Progenitor cell of endocrine pancreas (in vitro differentiated cells): ENCODE measurements around the gene SRRM4. TPM values are rescaled to one million over a fixed set of nuclear protein-coding genes. Genes with fewer than 3 reads are reported as not detected.

Experiments
- DNase-seq: peaks from one replicate; pipeline ENCODE4 v3.0.0; 2021; ENCODE audit warnings: low spot score; ENCODE audit not compliant: unreplicated experiment
- H3K27ac Mint-ChIP-seq: 2 replicates; pipeline ENCODE4 v1.8.0; 2021; ENCODE audit warnings: mild to moderate bottlenecking, moderate library complexity, mixed read lengths
- H3K27me3 Mint-ChIP-seq: 2 replicates; pipeline ENCODE4 v1.8.0; 2021; ENCODE audit warnings: mixed read lengths
- H3K36me3 Mint-ChIP-seq: 2 replicates; pipeline ENCODE4 v1.8.0; 2022; ENCODE audit warnings: mixed read lengths; ENCODE audit not compliant: insufficient read depth
- H3K4me1 Mint-ChIP-seq: 2 replicates; pipeline ENCODE4 v1.8.0; 2021; ENCODE audit warnings: low read depth, mixed read lengths
- H3K4me3 Mint-ChIP-seq: 2 replicates; pipeline ENCODE4 v1.8.0; 2021; ENCODE audit warnings: low read depth, mild to moderate bottlenecking, moderate library complexity, mixed read lengths
- H3K9me3 Mint-ChIP-seq: 2 replicates; pipeline ENCODE4 v1.8.0; 2021; ENCODE audit warnings: low read depth, mixed read lengths
- total RNA-seq: library from RNA; stranded (reverse); gene quantifications from 2 replicates; pipeline ENCODE4 v1.2.1, GENCODE V29; 2021
- TF ChIP-seq, protein P1 (sequence below): fragments of 200-600 bp; sonication (generic); IDR thresholded peaks from one replicate; pipeline ENCODE4 v1.5.0; 2021; ENCODE audit warnings: antibody characterized with exemption, mild to moderate bottlenecking; ENCODE audit not compliant: unreplicated experiment

The SRRM4 gene
- total RNA-seq, 1 donor from 2014 or later, result 2.4 TPM

DNA sequence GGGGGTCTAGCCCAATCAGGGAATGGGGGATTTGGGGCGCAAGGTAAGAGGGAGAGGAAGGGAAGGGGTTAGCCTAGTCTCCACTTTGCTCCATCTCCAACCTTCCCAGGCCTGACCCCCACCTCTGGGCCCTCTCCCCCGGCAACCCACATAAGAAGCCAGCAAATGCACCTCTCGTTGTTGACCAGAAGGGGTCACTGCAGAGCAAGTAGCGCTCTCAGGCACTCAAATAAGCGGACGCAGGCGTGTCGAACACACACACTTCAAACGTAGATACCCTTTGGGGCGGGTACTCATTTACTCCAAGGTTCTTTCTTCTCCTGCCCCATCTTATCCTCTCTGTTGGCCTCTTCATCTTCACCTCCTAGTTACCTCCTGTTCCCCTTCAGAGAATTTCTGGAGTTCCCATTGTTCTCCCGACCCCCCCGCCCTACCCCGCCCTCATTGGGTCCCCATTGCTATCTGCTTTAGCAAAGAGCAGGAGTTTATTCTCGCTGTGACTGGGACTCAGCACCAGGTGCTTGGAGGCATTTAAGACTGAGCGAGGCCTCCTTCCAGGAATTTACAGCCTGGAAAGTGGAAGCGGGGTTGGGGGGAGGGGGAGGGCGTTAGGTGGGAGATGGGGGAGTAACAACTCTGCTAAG is 1.5 kb upstream of the SRRM4 start:
- H3K27me3 Mint-ChIP-seq, result peaks cover 86% of the 10 kb centered on the region

DNA sequence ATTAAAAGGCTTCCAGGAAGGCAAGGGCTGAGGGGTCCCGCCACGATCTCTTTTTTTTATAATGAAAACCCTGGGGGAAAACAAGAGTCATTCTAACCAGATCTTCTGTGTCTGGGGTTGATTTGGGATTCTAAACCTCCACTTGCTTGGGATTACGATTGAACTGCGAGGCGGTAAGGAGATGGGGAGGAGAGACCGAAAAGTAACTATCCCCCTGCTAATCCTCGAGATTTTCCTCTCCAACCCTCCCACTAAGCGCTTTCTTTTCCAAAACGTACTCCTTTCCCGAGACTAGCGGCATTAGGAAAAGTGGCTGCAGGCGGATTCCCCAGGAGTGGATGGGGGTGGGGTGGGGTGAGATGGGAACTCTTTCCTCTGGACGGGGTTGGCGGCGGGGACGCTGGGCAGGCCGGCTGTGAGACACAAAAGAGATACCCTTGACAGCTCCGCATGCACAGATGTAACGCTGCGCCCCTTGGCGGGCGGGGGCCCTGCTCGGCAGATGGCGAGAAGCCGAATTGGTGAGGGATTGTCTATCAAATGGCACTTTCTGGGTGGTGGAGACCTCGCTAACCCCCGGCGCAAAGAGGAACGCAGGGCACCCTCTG is 830 bp upstream of the SRRM4 start:
- Mint-ChIP-seq H3K36me3 (no peaks in the 10 kb centered on the region), H3K4me1 (peaks cover 4% of the 10 kb centered on the region), H3K4me3 (peak overlapping the region; percentile 67), H3K27me3 (peaks cover 88% of the 10 kb centered on the region), H3K9me3 (no peaks in the 10 kb centered on the region), H3K27ac (no peak overlapping the region)
- TF ChIP-seq, protein P1, sequence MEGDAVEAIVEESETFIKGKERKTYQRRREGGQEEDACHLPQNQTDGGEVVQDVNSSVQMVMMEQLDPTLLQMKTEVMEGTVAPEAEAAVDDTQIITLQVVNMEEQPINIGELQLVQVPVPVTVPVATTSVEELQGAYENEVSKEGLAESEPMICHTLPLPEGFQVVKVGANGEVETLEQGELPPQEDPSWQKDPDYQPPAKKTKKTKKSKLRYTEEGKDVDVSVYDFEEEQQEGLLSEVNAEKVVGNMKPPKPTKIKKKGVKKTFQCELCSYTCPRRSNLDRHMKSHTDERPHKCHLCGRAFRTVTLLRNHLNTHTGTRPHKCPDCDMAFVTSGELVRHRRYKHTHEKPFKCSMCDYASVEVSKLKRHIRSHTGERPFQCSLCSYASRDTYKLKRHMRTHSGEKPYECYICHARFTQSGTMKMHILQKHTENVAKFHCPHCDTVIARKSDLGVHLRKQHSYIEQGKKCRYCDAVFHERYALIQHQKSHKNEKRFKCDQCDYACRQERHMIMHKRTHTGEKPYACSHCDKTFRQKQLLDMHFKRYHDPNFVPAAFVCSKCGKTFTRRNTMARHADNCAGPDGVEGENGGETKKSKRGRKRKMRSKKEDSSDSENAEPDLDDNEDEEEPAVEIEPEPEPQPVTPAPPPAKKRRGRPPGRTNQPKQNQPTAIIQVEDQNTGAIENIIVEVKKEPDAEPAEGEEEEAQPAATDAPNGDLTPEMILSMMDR, result no peak
- DNase-seq, result no peak

More for the DNA sequence above, 1.5 kb upstream of the SRRM4 start:
- TF ChIP-seq, protein P1, result peak; percentile 77
- Mint-ChIP-seq H3K36me3 (no peaks in the 10 kb centered on the region), H3K4me3 (peak overlapping the region; percentile 24), H3K9me3 (no peaks in the 10 kb centered on the region), H3K27ac (no peak overlapping the region), H3K4me1 (peaks cover 4% of the 10 kb centered on the region)
- peak; percentile 47 for DNase-seq

DNA sequence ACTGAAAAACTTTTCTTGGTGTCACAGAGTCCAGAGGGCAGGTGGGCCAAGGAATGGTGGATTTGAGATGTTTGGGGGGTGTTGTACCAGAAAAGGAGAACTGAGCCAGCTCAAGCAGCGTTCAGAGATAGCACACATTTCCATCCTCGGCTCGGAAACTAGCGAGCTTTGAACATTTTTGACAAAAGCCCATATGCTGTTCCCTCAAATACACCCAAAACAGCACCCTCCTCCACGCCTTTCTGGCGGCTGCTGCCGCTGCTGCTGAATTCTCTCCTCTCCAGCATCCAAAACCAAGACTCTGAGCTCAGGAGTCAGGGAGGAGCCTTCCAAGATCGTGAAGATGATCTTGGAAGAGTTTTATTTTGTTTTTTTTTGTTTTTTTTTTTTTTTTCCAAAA is 961 bp downstream of the SRRM4 start:
- H3K9me3 Mint-ChIP-seq, result no peaks in the 10 kb centered on the region
- TF ChIP-seq, protein P1, result no peak
- peak overlapping the region; percentile 67 for H3K4me3 Mint-ChIP-seq
- DNase-seq, result no peak
- no peaks in the 10 kb centered on the region for H3K36me3 Mint-ChIP-seq
- H3K27ac Mint-ChIP-seq, result no peak overlapping the region
- peaks cover 84% of the 10 kb centered on the region for H3K27me3 Mint-ChIP-seq
- peaks cover 4% of the 10 kb centered on the region for H3K4me1 Mint-ChIP-seq

DNA sequence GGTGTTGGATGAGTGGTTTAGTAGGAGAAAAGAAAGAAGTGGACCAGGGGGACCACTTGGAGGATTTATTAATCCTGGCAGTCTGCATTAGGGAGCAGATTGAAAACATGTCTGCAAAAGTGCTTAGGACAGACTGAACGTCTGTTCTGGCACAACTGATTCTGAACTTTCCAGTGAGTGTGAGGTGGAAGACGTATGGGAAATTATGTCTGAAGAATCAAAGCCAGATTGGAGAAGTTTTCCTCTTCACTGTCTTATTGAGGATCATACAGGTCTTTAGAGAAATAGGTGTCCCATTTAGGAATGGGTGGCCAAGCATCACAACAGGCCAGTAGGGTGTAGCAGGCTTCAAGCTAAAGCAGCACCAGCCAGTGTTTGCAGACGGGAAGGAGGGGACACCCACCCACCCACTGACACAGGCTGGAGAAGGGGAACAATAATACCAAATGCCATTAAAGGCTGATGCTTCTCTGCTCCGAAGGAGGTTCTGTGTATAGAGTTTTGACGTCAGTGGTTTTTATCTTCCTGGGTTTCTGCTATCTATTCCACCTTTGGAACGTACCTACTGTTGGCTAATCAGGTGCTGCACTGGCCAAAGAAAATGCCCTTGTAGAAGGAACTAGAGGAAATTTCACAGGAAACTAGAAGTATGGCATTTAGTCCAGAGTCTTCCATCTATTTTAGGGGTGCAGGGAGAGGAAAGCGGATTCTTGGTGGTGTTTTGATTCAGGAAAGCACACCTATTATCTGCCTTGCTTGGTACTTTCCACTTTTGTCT is 1.8 kb downstream of the SRRM4 start:
- no peak for DNase-seq
- no peaks in the 10 kb centered on the region for H3K9me3 Mint-ChIP-seq
- no peaks in the 10 kb centered on the region for H3K36me3 Mint-ChIP-seq
- H3K4me1 Mint-ChIP-seq, result peaks cover 4% of the 10 kb centered on the region
- H3K27me3 Mint-ChIP-seq, result peaks cover 80% of the 10 kb centered on the region
- TF ChIP-seq, protein P1, result no peak
- no peak overlapping the region for H3K4me3 Mint-ChIP-seq
- H3K27ac Mint-ChIP-seq, result no peak overlapping the region

DNA sequence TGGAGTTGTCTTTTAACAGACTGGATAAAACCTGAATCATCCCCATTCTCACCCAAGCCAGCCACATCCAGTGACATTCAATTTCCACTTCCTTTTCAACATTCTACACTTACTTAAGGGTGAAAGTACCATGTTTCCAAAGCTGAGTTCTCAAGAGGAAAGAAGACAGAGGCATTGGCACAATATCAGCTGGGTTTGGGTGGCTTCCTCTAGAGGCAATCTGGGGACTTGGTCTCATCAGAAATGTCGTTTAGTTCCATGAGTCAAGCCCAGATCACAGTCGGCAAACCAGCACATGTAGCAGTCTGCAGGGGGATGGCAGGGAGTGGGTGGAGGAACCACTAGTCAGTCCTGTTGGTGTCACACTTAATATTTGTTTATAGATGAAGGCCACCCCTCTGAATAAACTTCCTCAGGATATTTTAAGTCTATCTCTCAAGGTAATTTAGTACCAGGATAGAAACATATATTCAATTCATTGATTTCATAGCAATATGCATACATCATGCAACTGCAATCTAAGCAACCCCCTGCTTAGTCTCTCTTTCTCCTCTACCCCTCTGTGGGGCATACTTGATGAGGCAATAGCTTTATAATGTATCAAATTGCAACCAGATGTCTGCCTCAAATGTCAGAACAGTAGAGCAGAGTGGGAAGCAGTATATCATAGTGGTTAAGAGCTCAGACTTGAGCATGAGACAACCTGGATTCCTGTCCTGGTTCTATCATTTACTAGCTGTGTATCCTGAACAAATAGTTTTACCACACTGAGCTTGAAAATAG is 3.0 kb downstream of the SRRM4 start:
- DNase-seq, result no peak
- no peak overlapping the region for H3K4me3 Mint-ChIP-seq

More for the DNA sequence above, 3.0 kb downstream of the SRRM4 start:
- no peak overlapping the region for H3K27ac Mint-ChIP-seq
- no peaks in the 10 kb centered on the region for H3K36me3 Mint-ChIP-seq
- peaks cover 4% of the 10 kb centered on the region for H3K4me1 Mint-ChIP-seq
- peaks cover 79% of the 10 kb centered on the region for H3K27me3 Mint-ChIP-seq
- TF ChIP-seq, protein P1, result no peak
- H3K9me3 Mint-ChIP-seq, result no peaks in the 10 kb centered on the region
